GM23338 (cell line): ENCODE results near the gene CXCL12. TPM values are rescaled to one million over a fixed set of nuclear protein-coding genes. Genes with fewer than 3 reads are reported as not detected.

ENCODE experiments used
- ATAC-seq: fragments of 200-7000 bp; cut with Tn5 transposase; 3 replicates; pipeline ENCODE4 v1.9.1; 2020
- DNase-seq: peaks from one replicate; pipeline ENCODE4 v3.0.0-alpha.2; 2015; ENCODE audit warnings: low spot score
- H2AFZ ChIP-seq: fragments of 200-600 bp; sonication (generic); 2 replicates; pipeline ENCODE4 v1.8.0; 2016; ENCODE audit warnings: antibody characterized with exemption, mild to moderate bottlenecking, moderate library complexity
- H3F3A ChIP-seq: fragments of 200-600 bp; sonication (generic); replicated peaks from 2 replicates; pipeline ENCODE4 v1.8.0; 2017; ENCODE audit warnings: antibody characterized with exemption, mixed run types, low read depth
- H3K27ac ChIP-seq: fragments of 200-600 bp; sonication (generic); 2 replicates; pipeline ENCODE4 v1.6.1; 2016; ENCODE audit warnings: low read depth
- H3K27me3 ChIP-seq: fragments of 200-600 bp; sonication (generic); 2 replicates; pipeline ENCODE4 v1.8.0; 2016; ENCODE audit warnings: mild to moderate bottlenecking, mixed run types, moderate library complexity; ENCODE audit not compliant: insufficient read depth
- H3K36me3 ChIP-seq: fragments of 200-600 bp; sonication (generic); 2 replicates; pipeline ENCODE4 v1.8.0; 2016; ENCODE audit warnings: mild to moderate bottlenecking; ENCODE audit not compliant: insufficient read depth
- H3K4me1 ChIP-seq: fragments of 200-600 bp; sonication (generic); 2 replicates; pipeline ENCODE4 v1.8.0; 2016; ENCODE audit warnings: mild to moderate bottlenecking, moderate library complexity; ENCODE audit not compliant: insufficient read depth
- H3K4me2 ChIP-seq: fragments of 200-600 bp; sonication (generic); 2 replicates; pipeline ENCODE4 v1.7.1; 2017; ENCODE audit warnings: mixed run types
- H3K4me3 ChIP-seq: fragments of 200-600 bp; sonication (generic); 2 replicates; pipeline ENCODE4 v1.6.1; 2016; ENCODE audit warnings: mixed run types
- H3K79me2 ChIP-seq: fragments of 200-600 bp; sonication (generic); replicated peaks from 2 replicates; pipeline ENCODE4 v1.8.0; 2017; ENCODE audit warnings: mild to moderate bottlenecking; ENCODE audit not compliant: insufficient read depth
- H3K9me2 ChIP-seq: fragments of 200-600 bp; sonication (generic); 2 replicates; pipeline ENCODE4 v1.8.0; 2017; ENCODE audit not compliant: insufficient read depth
- H4K20me1 ChIP-seq: fragments of 200-600 bp; sonication (generic); replicated peaks from 2 replicates; pipeline ENCODE4 v1.8.0; 2017; ENCODE audit warnings: mild to moderate bottlenecking; ENCODE audit not compliant: insufficient read depth
- H3K27ac Mint-ChIP-seq: 2 replicates; pipeline ENCODE4 v1.8.0; 2020; ENCODE audit warnings: inconsistent platforms, mild to moderate bottlenecking, moderate library complexity, mixed read lengths
- H3K27me3 Mint-ChIP-seq: 3 replicates; pipeline ENCODE4 v1.8.0; 2022; ENCODE audit warnings: low read depth, mild to moderate bottlenecking, moderate library complexity, mixed read lengths, inconsistent platforms; ENCODE audit not compliant: insufficient read depth, poor library complexity
- H3K36me3 Mint-ChIP-seq: 3 replicates; pipeline ENCODE4 v1.8.0; 2021; ENCODE audit warnings: low read depth, mild to moderate bottlenecking, inconsistent platforms, moderate library complexity, mixed read lengths
- H3K4me1 Mint-ChIP-seq: 3 replicates; pipeline ENCODE4 v1.8.0; 2020; ENCODE audit warnings: mild to moderate bottlenecking, inconsistent platforms, mixed read lengths
- H3K4me3 Mint-ChIP-seq: 3 replicates; pipeline ENCODE4 v1.8.0; 2021; ENCODE audit warnings: moderate library complexity, mild to moderate bottlenecking, inconsistent platforms, mixed read lengths
- H3K9me3 Mint-ChIP-seq: 3 replicates; pipeline ENCODE4 v1.8.0; 2020; ENCODE audit warnings: moderate library complexity, mild to moderate bottlenecking, inconsistent platforms, mixed read lengths
- CREB1 ChIP-seq: fragments of 250-450 bp; sonication (Bioruptor Pico); IDR thresholded peaks from 2 replicates; pipeline ENCODE4 v1.5.0; 2020; ENCODE audit warnings: low read depth, mild to moderate bottlenecking, moderate library complexity
- EZH2 ChIP-seq: fragments of 200-600 bp; sonication (generic); IDR thresholded peaks from one replicate; pipeline ENCODE4 v1.8.0; 2017; ENCODE audit warnings: antibody characterized with exemption, mild to moderate bottlenecking, low read depth; ENCODE audit not compliant: unreplicated experiment
- EZH2phosphoT487 ChIP-seq: fragments of 200-600 bp; sonication (generic); IDR thresholded peaks from one replicate; pipeline ENCODE4 v1.8.1; 2018; ENCODE audit warnings: antibody characterized with exemption; ENCODE audit not compliant: unreplicated experiment
- JUNB ChIP-seq: IDR thresholded peaks from one replicate; pipeline ENCODE4 v1.6.1; 2016; ENCODE audit warnings: antibody characterized with exemption; ENCODE audit not compliant: unreplicated experiment
- NANOG ChIP-seq: IDR thresholded peaks from 2 replicates; pipeline ENCODE4 v1.6.1; 2016; ENCODE audit warnings: antibody characterized with exemption, borderline replicate concordance
- STAT1 ChIP-seq: IDR thresholded peaks from one replicate; pipeline ENCODE4 v1.6.1; 2016; ENCODE audit warnings: antibody characterized with exemption; ENCODE audit not compliant: unreplicated experiment
- ZNF114 ChIP-seq: fragments of 250-450 bp; sonication (Bioruptor Pico); IDR thresholded peaks from 2 replicates; pipeline ENCODE4 v1.5.0; 2020; ENCODE audit warnings: mild to moderate bottlenecking, moderate library complexity
- ZNF331 ChIP-seq: fragments of 250-450 bp; sonication (Bioruptor Pico); IDR thresholded peaks from 2 replicates; pipeline ENCODE4 v1.5.0; 2020; ENCODE audit warnings: low read depth, mild to moderate bottlenecking, moderate library complexity
- polyA plus RNA-seq: library from polyadenylated mRNA; unstranded; fragments of >200 nt; fragmentation: Nextera tagmentation; extraction: Ambion mirVana; gene quantifications from 2 replicates; pipeline ENCODE4 v1.2.1, GENCODE V29; 2016
- total RNA-seq: library from RNA; depleted of rRNA; stranded (reverse); fragments of >200 nt; shearing (Covaris generic); gene quantifications from 2 replicates; pipeline ENCODE4 v1.2.3, GENCODE V29; 2014
- TF ChIP-seq, protein P1 (sequence below), 2 experiments: fragments of 200-600 bp in 1 of 2; sonication (generic) in 1 of 2; conservative IDR thresholded peaks; 2 replicates each; pipeline versions ENCODE4 v1.5.1 to v1.6.1; 2016 to 2017; ENCODE audit warnings: antibody characterized with exemption in 2 of 2, low read depth in 2 of 2, mild to moderate bottlenecking in 2 of 2, moderate library complexity in 1 of 2
- TF ChIP-seq, protein P2 (sequence below): IDR thresholded peaks from 2 replicates; pipeline ENCODE4 v1.6.1; 2016; ENCODE audit warnings: antibody characterized with exemption
- TF ChIP-seq, protein P3 (sequence below): fragments of 250-450 bp; sonication (Bioruptor Pico); IDR thresholded peaks from 2 replicates; pipeline ENCODE4 v1.5.0; 2020; ENCODE audit warnings: mild to moderate bottlenecking, moderate library complexity

The CXCL12 gene
- total and polyA plus RNA-seq, 2 experiments from 2014 or later, result 53.8 to 58.5 TPM

DNA sequence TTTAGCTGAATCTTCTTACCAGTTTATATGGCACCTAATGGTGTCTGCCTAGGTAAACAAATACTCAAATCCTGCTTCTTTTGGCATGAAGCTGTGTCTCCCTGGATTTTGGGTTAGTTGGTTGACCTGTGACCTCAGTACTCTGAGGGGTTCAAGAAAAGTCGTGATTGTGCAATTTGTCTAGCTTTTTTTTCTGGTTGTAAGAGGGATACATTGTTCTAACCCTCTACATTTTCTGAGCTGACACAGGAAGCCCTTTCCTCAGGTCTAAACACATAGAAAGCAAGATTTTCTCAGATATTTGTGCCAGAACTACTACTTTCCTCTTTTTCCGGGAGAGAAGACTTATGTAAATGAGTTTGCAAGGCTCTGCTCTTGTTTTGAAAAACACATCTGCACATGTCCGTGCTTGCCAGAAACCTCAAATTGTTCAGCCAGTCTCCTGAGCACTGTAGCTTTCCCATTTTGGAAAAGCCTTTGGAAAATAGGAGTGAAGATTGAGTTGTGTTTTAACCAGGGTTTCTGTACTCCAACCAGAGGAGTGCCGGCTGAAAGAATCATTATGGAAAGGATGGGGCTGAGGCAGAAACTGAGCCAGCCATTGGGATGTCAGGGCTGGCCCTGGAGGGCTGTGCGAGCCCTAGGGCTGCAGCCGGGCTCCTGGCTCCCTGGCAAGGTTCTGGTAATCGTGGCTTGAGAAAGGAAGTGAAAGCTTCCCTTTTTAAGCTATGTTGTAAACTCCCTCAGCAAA lies 31.3 kb upstream of the CXCL12 start:
- Mint-ChIP-seq H3K27me3 (peaks cover 6% of the 10 kb centered on the region), H3K9me3 (peaks cover 39% of the 10 kb centered on the region), H3K36me3 (peaks cover 26% of the 10 kb centered on the region), H3K27ac (no peak overlapping the region), H3K4me3 (no peak overlapping the region), H3K4me1 (no peaks in the 10 kb centered on the region)
- H3K79me2 ChIP-seq, result no peaks in the 10 kb centered on the region
- no peaks in the 10 kb centered on the region for H3F3A ChIP-seq
- H3K9me2 ChIP-seq, result no peaks in the 10 kb centered on the region; the same call in 1 of the 2 replicates
- TF ChIP-seq CREB1 (CRISPR knock-in tag) (no peak), NANOG (no peak), STAT1 (no peak), EZH2 (no peak), JUNB (no peak), EZH2phosphoT487 (no peak), ZNF331 (CRISPR knock-in tag) (no peak), ZNF114 (no peak)
- TF ChIP-seq, protein P1, sequence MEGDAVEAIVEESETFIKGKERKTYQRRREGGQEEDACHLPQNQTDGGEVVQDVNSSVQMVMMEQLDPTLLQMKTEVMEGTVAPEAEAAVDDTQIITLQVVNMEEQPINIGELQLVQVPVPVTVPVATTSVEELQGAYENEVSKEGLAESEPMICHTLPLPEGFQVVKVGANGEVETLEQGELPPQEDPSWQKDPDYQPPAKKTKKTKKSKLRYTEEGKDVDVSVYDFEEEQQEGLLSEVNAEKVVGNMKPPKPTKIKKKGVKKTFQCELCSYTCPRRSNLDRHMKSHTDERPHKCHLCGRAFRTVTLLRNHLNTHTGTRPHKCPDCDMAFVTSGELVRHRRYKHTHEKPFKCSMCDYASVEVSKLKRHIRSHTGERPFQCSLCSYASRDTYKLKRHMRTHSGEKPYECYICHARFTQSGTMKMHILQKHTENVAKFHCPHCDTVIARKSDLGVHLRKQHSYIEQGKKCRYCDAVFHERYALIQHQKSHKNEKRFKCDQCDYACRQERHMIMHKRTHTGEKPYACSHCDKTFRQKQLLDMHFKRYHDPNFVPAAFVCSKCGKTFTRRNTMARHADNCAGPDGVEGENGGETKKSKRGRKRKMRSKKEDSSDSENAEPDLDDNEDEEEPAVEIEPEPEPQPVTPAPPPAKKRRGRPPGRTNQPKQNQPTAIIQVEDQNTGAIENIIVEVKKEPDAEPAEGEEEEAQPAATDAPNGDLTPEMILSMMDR (conservative IDR thresholded peaks at IDR 0.05; ENCODE audit: low read depth in 2 of 2), result no peak
- TF ChIP-seq, protein P2, sequence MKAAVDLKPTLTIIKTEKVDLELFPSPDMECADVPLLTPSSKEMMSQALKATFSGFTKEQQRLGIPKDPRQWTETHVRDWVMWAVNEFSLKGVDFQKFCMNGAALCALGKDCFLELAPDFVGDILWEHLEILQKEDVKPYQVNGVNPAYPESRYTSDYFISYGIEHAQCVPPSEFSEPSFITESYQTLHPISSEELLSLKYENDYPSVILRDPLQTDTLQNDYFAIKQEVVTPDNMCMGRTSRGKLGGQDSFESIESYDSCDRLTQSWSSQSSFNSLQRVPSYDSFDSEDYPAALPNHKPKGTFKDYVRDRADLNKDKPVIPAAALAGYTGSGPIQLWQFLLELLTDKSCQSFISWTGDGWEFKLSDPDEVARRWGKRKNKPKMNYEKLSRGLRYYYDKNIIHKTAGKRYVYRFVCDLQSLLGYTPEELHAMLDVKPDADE, result no peak
- H3K27ac ChIP-seq, result no peak overlapping the region
- H2AFZ ChIP-seq, result peak overlapping the region; percentile 78; the same call in 1 of the 2 replicates
- DNase-seq (no peak), ATAC-seq (no peak)
- no peak overlapping the region for H3K4me2 ChIP-seq
- no peaks in the 10 kb centered on the region for H3K4me1 ChIP-seq
- H3K36me3 ChIP-seq, result no peaks in the 10 kb centered on the region
- no peak overlapping the region for H3K4me3 ChIP-seq
- no peaks in the 10 kb centered on the region for H3K27me3 ChIP-seq
- H4K20me1 ChIP-seq, result no peaks in the 10 kb centered on the region

DNA sequence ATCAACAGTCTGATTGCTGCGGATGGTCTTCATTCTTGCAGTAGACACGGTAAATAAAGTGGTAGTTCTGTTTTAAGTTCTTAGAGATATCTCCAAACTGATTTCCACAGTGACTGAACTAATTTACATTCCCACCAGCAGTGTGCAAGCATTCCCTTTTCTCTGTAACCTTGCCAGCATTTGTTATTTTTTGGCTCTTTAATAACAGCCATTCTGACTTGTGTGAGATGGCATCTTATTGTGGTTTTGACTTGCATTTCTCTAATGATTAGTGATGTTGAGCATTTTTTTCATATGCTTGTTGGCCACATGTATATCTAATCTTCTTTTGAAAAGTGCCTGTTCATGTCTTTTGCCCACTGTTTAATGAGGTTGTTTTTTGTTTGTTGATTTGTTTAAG lies 30.2 kb upstream of the CXCL12 start:
- no peaks in the 10 kb centered on the region for H3K79me2 ChIP-seq
- TF ChIP-seq, protein P3, sequence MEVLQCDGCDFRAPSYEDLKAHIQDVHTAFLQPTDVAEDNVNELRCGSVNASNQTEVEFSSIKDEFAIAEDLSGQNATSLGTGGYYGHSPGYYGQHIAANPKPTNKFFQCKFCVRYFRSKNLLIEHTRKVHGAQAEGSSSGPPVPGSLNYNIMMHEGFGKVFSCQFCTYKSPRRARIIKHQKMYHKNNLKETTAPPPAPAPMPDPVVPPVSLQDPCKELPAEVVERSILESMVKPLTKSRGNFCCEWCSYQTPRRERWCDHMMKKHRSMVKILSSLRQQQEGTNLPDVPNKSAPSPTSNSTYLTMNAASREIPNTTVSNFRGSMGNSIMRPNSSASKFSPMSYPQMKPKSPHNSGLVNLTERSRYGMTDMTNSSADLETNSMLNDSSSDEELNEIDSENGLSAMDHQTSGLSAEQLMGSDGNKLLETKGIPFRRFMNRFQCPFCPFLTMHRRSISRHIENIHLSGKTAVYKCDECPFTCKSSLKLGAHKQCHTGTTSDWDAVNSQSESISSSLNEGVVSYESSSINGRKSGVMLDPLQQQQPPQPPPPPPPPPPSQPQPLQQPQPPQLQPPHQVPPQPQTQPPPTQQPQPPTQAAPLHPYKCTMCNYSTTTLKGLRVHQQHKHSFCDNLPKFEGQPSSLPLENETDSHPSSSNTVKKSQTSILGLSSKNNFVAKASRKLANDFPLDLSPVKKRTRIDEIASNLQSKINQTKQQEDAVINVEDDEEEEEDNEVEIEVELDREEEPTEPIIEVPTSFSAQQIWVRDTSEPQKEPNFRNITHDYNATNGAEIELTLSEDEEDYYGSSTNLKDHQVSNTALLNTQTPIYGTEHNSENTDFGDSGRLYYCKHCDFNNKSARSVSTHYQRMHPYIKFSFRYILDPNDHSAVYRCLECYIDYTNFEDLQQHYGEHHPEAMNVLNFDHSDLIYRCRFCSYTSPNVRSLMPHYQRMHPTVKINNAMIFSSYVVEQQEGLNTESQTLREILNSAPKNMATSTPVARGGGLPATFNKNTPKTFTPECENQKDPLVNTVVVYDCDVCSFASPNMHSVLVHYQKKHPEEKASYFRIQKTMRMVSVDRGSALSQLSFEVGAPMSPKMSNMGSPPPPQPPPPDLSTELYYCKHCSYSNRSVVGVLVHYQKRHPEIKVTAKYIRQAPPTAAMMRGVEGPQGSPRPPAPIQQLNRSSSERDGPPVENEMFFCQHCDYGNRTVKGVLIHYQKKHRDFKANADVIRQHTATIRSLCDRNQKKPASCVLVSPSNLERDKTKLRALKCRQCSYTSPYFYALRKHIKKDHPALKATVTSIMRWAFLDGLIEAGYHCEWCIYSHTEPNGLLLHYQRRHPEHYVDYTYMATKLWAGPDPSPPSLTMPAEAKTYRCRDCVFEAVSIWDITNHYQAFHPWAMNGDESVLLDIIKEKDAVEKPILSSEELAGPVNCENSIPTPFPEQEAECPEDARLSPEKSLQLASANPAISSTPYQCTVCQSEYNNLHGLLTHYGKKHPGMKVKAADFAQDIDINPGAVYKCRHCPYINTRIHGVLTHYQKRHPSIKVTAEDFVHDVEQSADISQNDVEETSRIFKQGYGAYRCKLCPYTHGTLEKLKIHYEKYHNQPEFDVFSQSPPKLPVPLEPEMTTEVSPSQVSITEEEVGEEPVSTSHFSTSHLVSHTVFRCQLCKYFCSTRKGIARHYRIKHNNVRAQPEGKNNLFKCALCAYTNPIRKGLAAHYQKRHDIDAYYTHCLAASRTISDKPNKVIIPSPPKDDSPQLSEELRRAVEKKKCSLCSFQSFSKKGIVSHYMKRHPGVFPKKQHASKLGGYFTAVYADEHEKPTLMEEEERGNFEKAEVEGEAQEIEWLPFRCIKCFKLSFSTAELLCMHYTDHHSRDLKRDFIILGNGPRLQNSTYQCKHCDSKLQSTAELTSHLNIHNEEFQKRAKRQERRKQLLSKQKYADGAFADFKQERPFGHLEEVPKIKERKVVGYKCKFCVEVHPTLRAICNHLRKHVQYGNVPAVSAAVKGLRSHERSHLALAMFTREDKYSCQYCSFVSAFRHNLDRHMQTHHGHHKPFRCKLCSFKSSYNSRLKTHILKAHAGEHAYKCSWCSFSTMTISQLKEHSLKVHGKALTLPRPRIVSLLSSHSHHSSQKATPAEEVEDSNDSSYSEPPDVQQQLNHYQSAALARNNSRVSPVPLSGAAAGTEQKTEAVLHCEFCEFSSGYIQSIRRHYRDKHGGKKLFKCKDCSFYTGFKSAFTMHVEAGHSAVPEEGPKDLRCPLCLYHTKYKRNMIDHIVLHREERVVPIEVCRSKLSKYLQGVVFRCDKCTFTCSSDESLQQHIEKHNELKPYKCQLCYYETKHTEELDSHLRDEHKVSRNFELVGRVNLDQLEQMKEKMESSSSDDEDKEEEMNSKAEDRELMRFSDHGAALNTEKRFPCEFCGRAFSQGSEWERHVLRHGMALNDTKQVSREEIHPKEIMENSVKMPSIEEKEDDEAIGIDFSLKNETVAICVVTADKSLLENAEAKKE (CRISPR knock-in tag), result no peak
- TF ChIP-seq EZH2phosphoT487 (no peak), ZNF331 (CRISPR knock-in tag) (no peak)

More for the DNA sequence above, 30.2 kb upstream of the CXCL12 start:
- Histone ChIP-seq H3K27ac (no peak overlapping the region), H3K4me1 (no peaks in the 10 kb centered on the region), H3K27me3 (no peaks in the 10 kb centered on the region), H3K9me2 (no peaks in the 10 kb centered on the region; the same call in 1 of the 2 replicates), H3F3A (no peaks in the 10 kb centered on the region), H3K4me2 (no peak overlapping the region), H3K4me3 (no peak overlapping the region), H3K36me3 (no peaks in the 10 kb centered on the region), H4K20me1 (no peaks in the 10 kb centered on the region), H2AFZ (no peak overlapping the region)
- Mint-ChIP-seq H3K4me3 (no peak overlapping the region), H3K27me3 (peaks cover 6% of the 10 kb centered on the region), H3K9me3 (peaks cover 42% of the 10 kb centered on the region), H3K4me1 (no peaks in the 10 kb centered on the region), H3K27ac (no peak overlapping the region), H3K36me3 (peaks cover 27% of the 10 kb centered on the region)
- ATAC-seq (no peak), DNase-seq (no peak)
